ENCODE measurements around the gene CALN1. TPM values are rescaled to one million over a fixed set of nuclear protein-coding genes. Genes with fewer than 3 reads are reported as not detected.

Gene CALN1
- total RNA-seq, 2 donors from 2014 or later = 4.3 to 6.9 TPM

DNA sequence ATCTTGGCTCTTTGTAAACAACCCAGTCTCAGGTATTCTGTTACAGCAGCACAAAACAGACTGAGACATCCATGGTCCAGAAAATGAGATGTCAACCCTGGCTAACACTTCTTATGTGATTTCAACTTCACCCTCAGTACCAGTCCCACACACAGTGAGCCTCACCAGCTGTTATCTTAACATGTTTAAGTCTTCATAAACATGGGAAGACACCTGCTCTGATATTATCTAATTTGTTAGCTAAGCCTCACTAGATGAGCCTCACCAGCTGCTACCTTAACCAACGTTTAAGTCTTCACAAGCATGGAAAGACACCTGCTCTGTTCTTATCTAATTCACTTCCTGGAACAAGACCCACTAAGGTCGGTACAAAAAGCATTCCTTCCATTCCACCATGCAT, 130.8 kb downstream of the CALN1 start:
- peaks cover 12% of the 10 kb centered on the region for H3K36me3 Mint-ChIP-seq (ENCODE audit: low read depth)
- no peaks in the 10 kb centered on the region for H3K27me3 ChIP-seq (ENCODE audit: control insufficient read depth, insufficient read depth, low read length, poor library complexity, severe bottlenecking)
- H3K4me1 Mint-ChIP-seq = no peaks in the 10 kb centered on the region
- 86 to 93% methylated on average over 2 of the region's 2 CpGs for WGBS, 2 experiments (ENCODE audit: insufficient coverage in 1 of 2, insufficient read length in 1 of 2)
- no peak overlapping the region for H3K9ac ChIP-seq (ENCODE audit: extremely low read depth, low read length, poor library complexity, severe bottlenecking)
- H3K27ac ChIP-seq (ENCODE audit: low read depth, low read length) = no peak overlapping the region
- peaks cover 11% of the 10 kb centered on the region for H3K9me3 Mint-ChIP-seq
- DNase-seq = no peak
- no peak for TF ChIP-seq CTCF (conservative IDR thresholded peaks at IDR 0.05)
- no peaks in the 10 kb centered on the region for H3K36me3 ChIP-seq (ENCODE audit: control insufficient read depth, insufficient read depth, low read length)
- no peaks in the 10 kb centered on the region for H3K27me3 Mint-ChIP-seq (ENCODE audit: insufficient read depth)
- H3K4me1 ChIP-seq (ENCODE audit: control insufficient read depth, insufficient read depth, low read length) = no peaks in the 10 kb centered on the region
- no peak overlapping the region for H3K4me3 ChIP-seq (ENCODE audit: low read length)
- peaks cover 18% of the 10 kb centered on the region for H3K9me3 ChIP-seq (ENCODE audit: control insufficient read depth, low read length)
- H3K4me3 Mint-ChIP-seq = no peak overlapping the region
- no peak overlapping the region for H3K27ac Mint-ChIP-seq

DNA sequence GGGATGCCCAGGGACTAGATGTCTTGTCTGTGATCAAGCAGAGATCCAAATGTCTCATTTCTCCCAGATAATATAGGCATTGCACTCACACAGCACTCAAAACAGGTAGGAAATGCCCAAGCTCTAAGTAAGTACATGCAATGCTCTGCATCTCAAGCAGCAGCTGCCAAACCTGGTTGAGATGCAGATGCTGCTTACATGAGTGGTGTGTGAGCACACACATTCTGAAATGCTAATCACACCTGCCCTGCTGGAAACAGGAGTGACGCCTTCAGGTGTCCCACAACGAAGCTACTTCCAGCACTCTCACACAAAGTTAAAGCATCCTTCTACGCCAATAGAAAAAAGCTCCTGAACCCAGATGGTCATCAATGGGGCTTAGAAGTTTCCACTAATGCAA, 132.9 kb downstream of the CALN1 start:
- no peak overlapping the region for H3K4me3 ChIP-seq (ENCODE audit: low read length)
- H3K27ac Mint-ChIP-seq = no peak overlapping the region
- H3K27me3 Mint-ChIP-seq (ENCODE audit: insufficient read depth) = no peaks in the 10 kb centered on the region
- H3K27ac ChIP-seq (ENCODE audit: low read depth, low read length) = no peak overlapping the region
- H3K4me1 ChIP-seq (ENCODE audit: control insufficient read depth, insufficient read depth, low read length) = no peaks in the 10 kb centered on the region
- 93% methylated on average over 3 of the region's 3 CpGs for WGBS, 2 experiments (ENCODE audit: insufficient coverage in 1 of 2, insufficient read length in 1 of 2)
- H3K36me3 Mint-ChIP-seq (ENCODE audit: low read depth) = peaks cover 13% of the 10 kb centered on the region
- peaks cover 19% of the 10 kb centered on the region for H3K9me3 ChIP-seq (ENCODE audit: control insufficient read depth, low read length)
- DNase-seq = no peak
- H3K4me3 Mint-ChIP-seq = no peak overlapping the region
- H3K9ac ChIP-seq (ENCODE audit: extremely low read depth, low read length, poor library complexity, severe bottlenecking) = no peak overlapping the region
- no peaks in the 10 kb centered on the region for H3K27me3 ChIP-seq (ENCODE audit: control insufficient read depth, insufficient read depth, low read length, poor library complexity, severe bottlenecking)
- TF ChIP-seq CTCF (conservative IDR thresholded peaks at IDR 0.05) = no peak
- no peaks in the 10 kb centered on the region for H3K4me1 Mint-ChIP-seq
- no peaks in the 10 kb centered on the region for H3K36me3 ChIP-seq (ENCODE audit: control insufficient read depth, insufficient read depth, low read length)
- peaks cover 11% of the 10 kb centered on the region for H3K9me3 Mint-ChIP-seq

DNA sequence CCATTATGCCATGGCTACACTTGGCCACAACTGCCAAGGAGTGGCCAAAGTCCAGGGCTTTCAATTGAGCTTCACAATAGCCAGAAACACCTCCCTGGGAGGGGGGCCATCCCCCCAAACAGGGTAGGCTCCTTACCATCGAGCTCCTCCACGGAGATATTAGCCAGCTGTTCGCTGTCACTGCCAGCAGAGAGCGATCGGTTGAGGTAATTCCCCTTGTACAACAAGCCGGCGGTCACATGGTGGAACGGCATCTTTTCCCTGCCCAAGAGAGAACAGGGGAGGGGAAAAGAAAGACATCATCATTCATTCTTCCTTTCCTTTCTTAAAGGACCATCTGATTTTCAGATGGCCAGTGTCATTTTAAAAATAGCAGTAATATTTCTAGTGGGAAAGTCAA, 133.6 kb downstream of the CALN1 start:
- TF ChIP-seq CTCF (conservative IDR thresholded peaks at IDR 0.05) = no peak
- H3K4me1 ChIP-seq (ENCODE audit: control insufficient read depth, insufficient read depth, low read length) = no peaks in the 10 kb centered on the region
- Mint-ChIP-seq H3K27me3 (ENCODE audit: insufficient read depth) (no peaks in the 10 kb centered on the region), H3K36me3 (ENCODE audit: low read depth) (peaks cover 13% of the 10 kb centered on the region), H3K4me1 (no peaks in the 10 kb centered on the region), H3K4me3 (no peak overlapping the region), H3K27ac (no peak overlapping the region), H3K9me3 (peaks cover 11% of the 10 kb centered on the region)
- no peak for DNase-seq
- no peaks in the 10 kb centered on the region for H3K27me3 ChIP-seq (ENCODE audit: control insufficient read depth, insufficient read depth, low read length, poor library complexity, severe bottlenecking)
- 95% methylated on average over 8 of the region's 8 CpGs; no CpG with 5 or more reads in 1 of the 2 experiments for WGBS, 2 experiments (ENCODE audit: insufficient coverage in 1 of 2, insufficient read length in 1 of 2)
- H3K9ac ChIP-seq (ENCODE audit: extremely low read depth, low read length, poor library complexity, severe bottlenecking) = no peak overlapping the region
- H3K36me3 ChIP-seq (ENCODE audit: control insufficient read depth, insufficient read depth, low read length) = no peaks in the 10 kb centered on the region
- H3K4me3 ChIP-seq (ENCODE audit: low read length) = no peak overlapping the region
- no peak overlapping the region for H3K27ac ChIP-seq (ENCODE audit: low read depth, low read length)
- peaks cover 17% of the 10 kb centered on the region for H3K9me3 ChIP-seq (ENCODE audit: control insufficient read depth, low read length)

Measured in endodermal cell (in vitro differentiated cells).